Nasal cavity respiratory epithelium epithelial cell of viscerocranial mucosa (primary cell): ENCODE data around the gene KDM8. TPM values are rescaled to one million over a fixed set of nuclear protein-coding genes. Genes with fewer than 3 reads are reported as not detected.

ENCODE experiments used
- total RNA-seq: library from RNA; depleted of rRNA; stranded (reverse); fragments of >200 nt; gene quantifications from 2 replicates; pipeline ENCODE4 v1.2.3, GENCODE V29; 2014

The KDM8 gene
- 1.4 and 2.1 TPM in 2 replicates for total RNA-seq

GRCh38 chr16:27203507-27204311, at the start of gene KDM8:
KDM8 (plus strand) TSS chr16:27203526; CDS start chr16:27210124, 6,598 bp downstream.

GRCh38 chr16:27268376-27269299, 65.3 kb downstream of the KDM8 start, which contains the start of gene NSMCE1:
NSMCE1 (minus strand) TSS chr16:27268772; CDS start chr16:27257570, 11,202 bp downstream.

Other genes starting within 250 kb of the KDM8 start
- gene C16orf82, start 136.6 kb upstream of the KDM8 start, total RNA-seq: not detected in 2 replicates
- 73.2 and 116 TPM in 2 replicates for gene NSMCE1, start 65.2 kb downstream of the KDM8 start, total RNA-seq
- gene IL4R, start 110.4 kb downstream of the KDM8 start, total RNA-seq: 47.2 and 96.9 TPM in 2 replicates
- gene IL21R, start 198.6 kb downstream of the KDM8 start, total RNA-seq: not detected in 2 replicates